ENCODE data around the gene HTT. TPM values are rescaled to one million over a fixed set of nuclear protein-coding genes. Genes with fewer than 3 reads are reported as not detected.
A peak's percentile ranks its signal among the peaks of the same experiment; 100 is the strongest.

The HTT gene
- total and polyA plus RNA-seq, 2 of the 8 experiments (the other 6 are each of a cell fraction or from before 2014, with no cell fraction given): 24.0 to 71.0 TPM

DNA sequence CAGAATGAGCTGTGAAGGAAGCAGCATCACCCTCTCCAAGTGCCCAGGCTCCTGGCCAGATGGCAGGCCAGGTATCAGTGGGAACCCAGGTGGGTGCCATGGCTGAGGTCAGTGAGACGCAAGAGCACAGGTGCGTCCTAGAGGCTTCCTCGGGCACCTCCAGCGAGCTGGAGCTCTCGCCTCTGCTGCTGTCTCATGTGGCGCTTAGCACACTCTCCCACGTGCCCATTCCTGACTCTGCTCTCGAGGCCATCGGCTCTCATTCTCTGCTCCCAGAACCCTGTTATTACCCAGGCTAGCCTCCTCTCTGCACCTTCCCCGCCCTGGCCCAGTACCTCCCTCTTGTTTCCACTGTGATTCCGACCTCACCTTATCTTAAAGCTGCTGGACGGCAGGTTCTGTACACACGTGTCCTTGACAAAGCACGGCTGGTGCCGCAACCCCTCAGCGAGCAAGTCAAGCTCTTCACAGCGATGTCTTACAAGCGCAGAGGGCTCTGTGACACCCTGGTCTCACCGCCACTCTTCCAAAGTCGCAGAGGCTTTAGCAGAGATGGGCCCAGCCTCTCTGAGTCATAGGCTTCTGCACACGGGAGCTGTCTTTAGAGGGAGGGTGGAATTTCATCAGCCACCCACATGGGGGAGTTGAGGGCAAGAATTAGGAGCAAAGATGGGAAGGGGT, 159.1 kb downstream of the HTT start:
- Histone ChIP-seq H2BK5ac (ENCODE audit: low read depth, low read length) (no peak overlapping the region), H4K91ac (replicated peaks; ENCODE audit: insufficient read length, low read length) (no peak overlapping the region), H3K4me1 (replicated peaks in 1 of 4; ENCODE audit: control insufficient read depth in 3 of 4, insufficient read depth in 4 of 4, low read length in 3 of 4) (peaks cover 0 to 11% (median 10%) of the 10 kb centered on the region in 4 experiments; a peak in 6 of 7 replicates), H4K5ac (ENCODE audit: insufficient read length, low read depth, low read length) (no peak overlapping the region), H3K27me3 (replicated peaks in 1 of 4; ENCODE audit: control insufficient read depth in 3 of 4, extremely low read depth in 1 of 4, insufficient read depth in 3 of 4, low read length in 3 of 4) (peaks cover 8 to 33% (median 20%) of the 10 kb centered on the region in 4 experiments; a peak in 6 of 7 replicates), H3K18ac (ENCODE audit: extremely low read depth, low read length) (no peak overlapping the region), H3K56ac (replicated peaks; ENCODE audit: insufficient read length, low read depth, low read length) (no peak overlapping the region), H3K9me3 (ENCODE audit: insufficient read depth in 2 of 2, low read depth in 1 of 2, low read length in 1 of 2) (peaks cover 0 to 3% of the 10 kb centered on the region in 2 experiments; a peak in 1 of 4 replicates), H3K27ac (ENCODE audit: low read depth, low read length) (no peak overlapping the region), H3K14ac (ENCODE audit: insufficient read length) (no peak overlapping the region), H2BK120ac (replicated peaks; ENCODE audit: low read depth, low read length) (no peak overlapping the region), H3K4me3 (ENCODE audit: extremely low read depth in 1 of 4, insufficient read depth in 2 of 4, low read depth in 3 of 4, low read length in 4 of 4) (no peak overlapping the region), H2AK5ac (ENCODE audit: low read depth, low read length) (no peak overlapping the region), H2BK15ac (ENCODE audit: low read length) (no peak overlapping the region), H4K8ac (ENCODE audit: extremely low read depth, insufficient read depth, low read length) (no peak overlapping the region), H3K4me2 (ENCODE audit: insufficient read depth in 1 of 2, low read depth in 2 of 2, low read length in 2 of 2) (no peak overlapping the region), H4K20me1 (replicated peaks in 1 of 2; ENCODE audit: control insufficient read depth in 1 of 2, insufficient read depth in 2 of 2, low read length in 2 of 2) (peaks cover 43 to 44% of the 10 kb centered on the region in 2 experiments), H3K79me2 (ENCODE audit: control insufficient read depth in 1 of 2, insufficient read depth in 2 of 2, low read length in 2 of 2) (no peaks in the 10 kb centered on the region), H3K23ac (ENCODE audit: insufficient read length) (no peak overlapping the region), H3K23me2 (ENCODE audit: low read depth, low read length) (no peaks in the 10 kb centered on the region; the same call in 1 of the 2 replicates), H3K36me3 (ENCODE audit: control insufficient read depth in 2 of 4, insufficient read depth in 4 of 4, low read length in 3 of 4) (peaks cover 25 to 61% (median 46%) of the 10 kb centered on the region in 4 experiments), H3K4ac (replicated peaks; ENCODE audit: insufficient read length, low read depth, low read length) (no peak overlapping the region), H2AFZ (ENCODE audit: low read length) (no peak overlapping the region), H3K9ac (replicated peaks in 1 of 4; ENCODE audit: extremely low read depth in 1 of 4, low read depth in 3 of 4, low read length in 3 of 4) (no peak overlapping the region), H3K79me1 (ENCODE audit: low read depth, low read length) (no peaks in the 10 kb centered on the region; the same call in 1 of the 2 replicates), H2BK12ac (ENCODE audit: low read depth, low read length) (0 out of 2 replicates have a peak overlapping the region, but pooled peaks have one; percentile 17), H2BK20ac (ENCODE audit: low read length) (no peak overlapping the region)
- DNase-seq (ENCODE audit: low read depth in 1 of 2, low spot score in 2 of 2) (no peak), FAIRE-seq (no peak)
- ChIA-PET POLR2A (ENCODE audit: partially characterized antibody) (no interaction called here), CTCF (ENCODE audit: partially characterized antibody) (interaction anchor here (1.0 to 2.3 kb wide), 7 partner anchors 11 to 253 kb away, joined by 3 to 9 read pairs (median 4); partner anchors contain the start of gene MSANTD1)
- WGBS, 2 experiments (ENCODE audit: extremely low coverage in 1 of 2, insufficient coverage in 1 of 2, insufficient read length in 1 of 2, insufficient replicate concordance in 2 of 2, low coverage in 1 of 2, low lambda C conversion rate in 2 of 2, missing lambda C conversion rate in 1 of 2): 92% methylated on average over 18 of the region's 21 CpGs; no CpG with 5 or more reads in 1 of the 2 experiments
- TF ChIP-seq CTCF (IDR thresholded peaks at IDR 0.05; ENCODE audit: control extremely low read depth in 1 of 3, insufficient read depth in 1 of 3, low read depth in 1 of 3, low read length in 3 of 3) (peak in 1 of 3 experiments; percentile 10; a peak in 1 of 4 replicates), RAD21 (IDR thresholded peaks at IDR 0.05 in 1 of 2, conservative IDR thresholded peaks at IDR 0.05 in 1 of 2; ENCODE audit: low read depth in 2 of 2, low read length in 2 of 2) (peak; percentile 33 to 36; a peak in 2 of 4 replicates)
